Measurements from ENCODE around the gene OPTN.

GRCh38 chr10:13136651-13137050, 36.7 kb downstream of the OPTN start:
- TF ChIP-seq CTCF (IDR thresholded peaks at IDR 0.05 in 4 of 5, conservative IDR thresholded peaks at IDR 0.05 in 1 of 5): no peak
- no peak for TF ChIP-seq POLR2A (IDR thresholded peaks at IDR 0.05)

Measured in gastrocnemius medialis (tissue), 4 donors.